K562 (cell line): ENCODE results near the gene FGGY. TPM values are rescaled to one million over a fixed set of nuclear protein-coding genes. Genes with fewer than 3 reads are reported as not detected.

Experiments used
- ATAC-seq: fragments of 200-7000 bp; cut with Tn5 transposase; 3 replicates; pipeline ENCODE4 v1.9.1; 2020; ENCODE audit warnings: moderate library complexity
- BruUV-seq: library from RNA; stranded (reverse); fragments of 400-500 nt; replicated peaks from 2 replicates; lab custom pipeline; 2021; lab: Mats Ljungman, UMichigan
- CTCF ChIA-PET: fragments of 300-600 bp; formaldehyde crosslinking; extraction: SDS; loops from one replicate; lab custom pipeline; 2021; ENCODE audit warnings: low intra/inter-chr PET ratio; lab: Yijun Ruan, JAX
- POLR2A ChIA-PET: fragments of 300-600, 350-650 bp; sonication (Branson Sonifier 250); formaldehyde crosslinking; extraction: SDS; loops from one replicate; lab custom pipeline; 2021; ENCODE audit warnings: antibody characterized with exemption, inconsistent platforms; lab: Yijun Ruan, JAX
- DNase-seq, 4 experiments: peaks; one replicate each; pipeline versions ENCODE4 v3.0.0 to v3.0.0-alpha.2; 2011 to 2018; ENCODE audit warnings: low spot score in 3 of 4, mixed read lengths in 3 of 4; ENCODE audit errors: extremely low read depth in 1 of 4
- FAIRE-seq: peaks from 2 replicates; lab custom pipeline; 2011; peaks lifted over from hg19 to GRCh38; lab: Jason Lieb, UNC
- H2AFZ ChIP-seq: 2 replicates; pipeline ENCODE4 v1.6.0; 2011; ENCODE audit warnings: low read depth, low read length, control low read depth, inconsistent platforms
- H3K27ac ChIP-seq: fragments of 200-600 bp; 3 replicates; pipeline ENCODE4 v1.8.0; 2011; ENCODE audit warnings: low read depth, mild to moderate bottlenecking, control low read depth, inconsistent platforms, low read length, moderate library complexity, mixed read lengths; ENCODE audit errors: extremely low read depth
- H3K27me3 ChIP-seq, 2 experiments: fragments of 300-600 bp in 1 of 2; 2 replicates in 1 of 2; 3 replicates in 1 of 2; pipeline versions ENCODE4 v1.6.0 to v1.8.0; 2011; ENCODE audit warnings: inconsistent platforms in 2 of 2, low read length in 2 of 2, mild to moderate bottlenecking in 1 of 2, mixed read lengths in 1 of 2, moderate library complexity in 1 of 2; ENCODE audit not compliant: control insufficient read depth in 2 of 2, insufficient read depth in 2 of 2
- H3K36me3 ChIP-seq: fragments of 300-600 bp; 3 replicates; pipeline ENCODE4 v1.8.0; 2011; ENCODE audit warnings: mild to moderate bottlenecking, low read length, inconsistent platforms; ENCODE audit not compliant: control insufficient read depth, insufficient read depth
- H3K4me1 ChIP-seq, 2 experiments: fragments of 200-600 bp in 1 of 2; replicated peaks in 1 of 2; 2 replicates in 1 of 2; 3 replicates in 1 of 2; pipeline versions ENCODE4 v1.5.1 to v1.8.0; 2011; ENCODE audit warnings: inconsistent platforms in 2 of 2, low read length in 2 of 2, mild to moderate bottlenecking in 1 of 2, mixed read lengths in 1 of 2, moderate library complexity in 1 of 2; ENCODE audit not compliant: control insufficient read depth in 2 of 2, insufficient read depth in 2 of 2
- H3K4me2 ChIP-seq: 2 replicates; pipeline ENCODE4 v1.6.1; 2011; ENCODE audit warnings: low read length, control low read depth, inconsistent platforms, mixed read lengths; ENCODE audit not compliant: insufficient read depth
- H3K4me3 ChIP-seq: fragments of 200-600 bp; sonication (generic), shearing (Covaris generic); 2 replicates; pipeline ENCODE4 v1.5.1; 2016; ENCODE audit warnings: control low read depth, inconsistent platforms
- H3K79me2 ChIP-seq: fragments of 200-600 bp; 3 replicates; pipeline ENCODE4 v1.8.0; 2011; ENCODE audit warnings: low read length, inconsistent platforms; ENCODE audit not compliant: control insufficient read depth, insufficient read depth
- H3K9ac ChIP-seq, 2 experiments: 2 replicates each; pipeline versions ENCODE4 v1.6.0 to v1.6.1; 2011; ENCODE audit warnings: low read depth in 2 of 2, low read length in 2 of 2, control low read depth in 1 of 2, inconsistent platforms in 1 of 2, mild to moderate bottlenecking in 1 of 2, mixed read lengths in 1 of 2; ENCODE audit not compliant: insufficient read depth in 1 of 2
- H3K9me1 ChIP-seq: one replicate; pipeline ENCODE4 v1.6.0; 2011; ENCODE audit warnings: inconsistent platforms, mild to moderate bottlenecking, low read length, moderate library complexity; ENCODE audit not compliant: control insufficient read depth, insufficient read depth
- H3K9me3 ChIP-seq: replicated peaks from 2 replicates; pipeline ENCODE4 v1.5.1; 2011; ENCODE audit warnings: low read depth, low read length, inconsistent platforms; ENCODE audit not compliant: control insufficient read depth, insufficient read depth
- H4K20me1 ChIP-seq: replicated peaks from 2 replicates; pipeline ENCODE4 v1.6.1; 2011; ENCODE audit warnings: low read length, inconsistent platforms, mixed read lengths; ENCODE audit not compliant: control insufficient read depth, insufficient read depth
- WGBS: fragments of 100-300 bp; shearing (Covaris generic); methylation state at CpG from one replicate; pipeline ENCODE4 v1.1.6; 2016; ENCODE audit warnings: low coverage, mixed read lengths; ENCODE audit not compliant: insufficient coverage; ENCODE audit errors: missing lambda C conversion rate; 5-methylcytosine and 5-hydroxymethylcytosine counted together
- in situ Hi-C: fragments of 300-500 bp; cut with MboI; formaldehyde crosslinking; loops from 4 replicates; pipeline ENCODE4 v1.15.0; 2018; ENCODE audit warnings: inconsistent platforms, mixed read lengths
- intact Hi-C: fragments of 100-400 bp; cut with micrococcal nuclease; formaldehyde crosslinking; loops from 2 replicates; pipeline ENCODE4 v1.14.2; 2022
- polyA plus RNA-seq, 8 experiments: library from polyadenylated mRNA; depleted of rRNA in 4 of 8; stranded (reverse) in 5 of 8; unstranded in 3 of 8; fragments of >200 nt; fragmentation: Nextera tagmentation in 2 of 8; fragmentation: Illumina TruSeq in 1 of 8; extraction: Ambion mirVana in 2 of 8; extraction: Trizol in 1 of 8; gene quantifications; 2 replicates each; pipeline versions ENCODE4 v1.2.1 to v1.2.3, GENCODE V29; 2011 to 2014; ENCODE audit warnings: inconsistent platforms in 1 of 8, missing spikeins in 1 of 8
- total RNA-seq, 7 experiments: library from RNA; depleted of rRNA in 6 of 7; stranded (reverse); fragments of >200 nt in 6 of 7; fragmentation: Illumina TruSeq in 2 of 7; extraction: Trizol in 2 of 7; gene quantifications; 2 replicates each; pipeline versions ENCODE4 v1.2.1 to v1.2.3, GENCODE V29; 2011 to 2021; ENCODE audit warnings: low replicate concordance in 1 of 7
- TF ChIP-seq, protein P1 (sequence below), 2 experiments: fragments of 450-650 bp in 1 of 2; sonication (generic) in 1 of 2; formaldehyde crosslinking in 1 of 2; IDR thresholded peaks; 2 replicates each; pipeline versions ENCODE4 v1.7.1 to v1.9.0; 2016 to 2022; ENCODE audit warnings: inconsistent platforms in 1 of 2, mild to moderate bottlenecking in 1 of 2, missing genetic modification reagents in 1 of 2
- TF ChIP-seq, protein P2 (sequence below): IDR thresholded peaks from 2 replicates; pipeline ENCODE4 v1.6.1; 2016; ENCODE audit warnings: missing genetic modification characterization, missing compliant biosample characterization

FGGY gene
- total and polyA plus RNA-seq, 9 of the 15 experiments (the other 6 are each of a cell fraction or from before 2014, with no cell fraction given) = 9.7 to 19.2 (median 12.6) TPM

DNA sequence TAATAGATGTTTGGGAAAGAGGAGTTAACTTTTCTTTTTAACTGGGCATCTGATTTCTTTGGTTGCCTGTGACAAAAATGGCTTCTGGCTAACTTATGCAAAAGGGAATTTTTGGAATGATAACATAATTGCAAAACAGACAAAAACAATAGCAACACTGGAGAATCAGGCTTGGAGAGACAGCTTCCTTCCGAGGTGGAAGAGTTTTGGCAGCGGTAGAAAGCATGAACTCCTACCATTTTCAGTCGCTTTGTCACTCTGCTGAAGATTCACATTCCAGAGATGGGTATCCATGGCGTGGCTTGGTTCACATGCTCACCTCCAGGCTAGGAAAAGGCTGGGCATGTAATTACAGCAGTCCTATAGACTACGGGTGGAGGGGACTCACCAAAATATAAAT, 17.2 kb upstream of the FGGY start:
- no peak overlapping the region for H2AFZ ChIP-seq
- no peaks in the 10 kb centered on the region for H3K9me3 ChIP-seq
- TF ChIP-seq, protein P1, sequence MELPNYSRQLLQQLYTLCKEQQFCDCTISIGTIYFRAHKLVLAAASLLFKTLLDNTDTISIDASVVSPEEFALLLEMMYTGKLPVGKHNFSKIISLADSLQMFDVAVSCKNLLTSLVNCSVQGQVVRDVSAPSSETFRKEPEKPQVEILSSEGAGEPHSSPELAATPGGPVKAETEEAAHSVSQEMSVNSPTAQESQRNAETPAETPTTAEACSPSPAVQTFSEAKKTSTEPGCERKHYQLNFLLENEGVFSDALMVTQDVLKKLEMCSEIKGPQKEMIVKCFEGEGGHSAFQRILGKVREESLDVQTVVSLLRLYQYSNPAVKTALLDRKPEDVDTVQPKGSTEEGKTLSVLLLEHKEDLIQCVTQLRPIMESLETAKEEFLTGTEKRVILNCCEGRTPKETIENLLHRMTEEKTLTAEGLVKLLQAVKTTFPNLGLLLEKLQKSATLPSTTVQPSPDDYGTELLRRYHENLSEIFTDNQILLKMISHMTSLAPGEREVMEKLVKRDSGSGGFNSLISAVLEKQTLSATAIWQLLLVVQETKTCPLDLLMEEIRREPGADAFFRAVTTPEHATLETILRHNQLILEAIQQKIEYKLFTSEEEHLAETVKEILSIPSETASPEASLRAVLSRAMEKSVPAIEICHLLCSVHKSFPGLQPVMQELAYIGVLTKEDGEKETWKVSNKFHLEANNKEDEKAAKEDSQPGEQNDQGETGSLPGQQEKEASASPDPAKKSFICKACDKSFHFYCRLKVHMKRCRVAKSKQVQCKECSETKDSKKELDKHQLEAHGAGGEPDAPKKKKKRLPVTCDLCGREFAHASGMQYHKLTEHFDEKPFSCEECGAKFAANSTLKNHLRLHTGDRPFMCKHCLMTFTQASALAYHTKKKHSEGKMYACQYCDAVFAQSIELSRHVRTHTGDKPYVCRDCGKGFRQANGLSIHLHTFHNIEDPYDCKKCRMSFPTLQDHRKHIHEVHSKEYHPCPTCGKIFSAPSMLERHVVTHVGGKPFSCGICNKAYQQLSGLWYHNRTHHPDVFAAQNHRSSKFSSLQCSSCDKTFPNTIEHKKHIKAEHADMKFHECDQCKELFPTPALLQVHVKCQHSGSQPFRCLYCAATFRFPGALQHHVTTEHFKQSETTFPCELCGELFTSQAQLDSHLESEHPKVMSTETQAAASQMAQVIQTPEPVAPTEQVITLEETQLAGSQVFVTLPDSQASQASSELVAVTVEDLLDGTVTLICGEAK (IDR thresholded peaks at IDR 0.05) = no peak
- TF ChIP-seq, protein P1 (CRISPR knock-in tag; IDR thresholded peaks at IDR 0.05) = no peak
- TF ChIP-seq, protein P2, sequence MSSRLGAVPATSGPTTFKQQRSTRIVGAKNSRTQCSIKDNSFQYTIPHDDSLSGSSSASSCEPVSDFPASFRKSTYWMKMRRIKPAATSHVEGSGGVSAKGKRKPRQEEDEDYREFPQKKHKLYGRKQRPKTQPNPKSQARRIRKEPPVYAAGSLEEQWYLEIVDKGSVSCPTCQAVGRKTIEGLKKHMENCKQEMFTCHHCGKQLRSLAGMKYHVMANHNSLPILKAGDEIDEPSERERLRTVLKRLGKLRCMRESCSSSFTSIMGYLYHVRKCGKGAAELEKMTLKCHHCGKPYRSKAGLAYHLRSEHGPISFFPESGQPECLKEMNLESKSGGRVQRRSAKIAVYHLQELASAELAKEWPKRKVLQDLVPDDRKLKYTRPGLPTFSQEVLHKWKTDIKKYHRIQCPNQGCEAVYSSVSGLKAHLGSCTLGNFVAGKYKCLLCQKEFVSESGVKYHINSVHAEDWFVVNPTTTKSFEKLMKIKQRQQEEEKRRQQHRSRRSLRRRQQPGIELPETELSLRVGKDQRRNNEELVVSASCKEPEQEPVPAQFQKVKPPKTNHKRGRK (tag) = 0 out of 2 replicates have a peak, but pooled peaks have one; percentile 1
- in situ Hi-C loops = loop anchor here (10.0 kb wide), 1 partner anchor 495 kb away; the partner anchor contains the start of gene JUN
- CTCF ChIA-PET = no interaction called here
- BruUV-seq = no TSS peak
- no peak overlapping the region for H3K4me2 ChIP-seq
- H4K20me1 ChIP-seq = no peaks in the 10 kb centered on the region
- H3K79me2 ChIP-seq = no peaks in the 10 kb centered on the region
- intact Hi-C loops = no loop called here
- WGBS = 11% methylated on average over 5 of the region's 5 CpGs
- H3K36me3 ChIP-seq = no peaks in the 10 kb centered on the region
- H3K27ac ChIP-seq = no peak overlapping the region
- H3K4me3 ChIP-seq = no peak overlapping the region
- H3K4me1 ChIP-seq = peaks cover 0 to 7% of the 10 kb centered on the region in 2 experiments; a peak in 2 of 5 replicates
- no peak for DNase-seq
- no peak for ATAC-seq
- POLR2A ChIA-PET = interaction anchor here (0.7 to 1.3 kb wide), 2 partner anchors 15 to 17 kb away, joined by 3 to 5 read pairs; partner anchors contain the start of gene FGGY
- FAIRE-seq = no peak
- no peak overlapping the region for H3K9ac ChIP-seq
- H3K27me3 ChIP-seq = peaks cover 0 to 9% of the 10 kb centered on the region in 2 experiments; a peak in 2 of 5 replicates
- no peaks in the 10 kb centered on the region for H3K9me1 ChIP-seq
